ENCODE data around the gene GPR89A.
"Not testable (repeated sequence)": the region's sequence is repeated elsewhere in the genome, so short reads cannot be mapped to it uniquely, and the experiment has no call there.

Gene GPR89A

GRCh38 chr1:145688328-145688727 is 80.5 kb downstream of the GPR89A start:
- no peak for DNase-seq

GRCh38 chr1:145688924-145689323 is 81.1 kb downstream of the GPR89A start:
- no peak for DNase-seq

GRCh38 chr1:145689922-145690321 is 82.1 kb downstream of the GPR89A start:
- DNase-seq = no peak

- DNase-seq = peak; percentile 9 to 19
These were observed 83.1 kb downstream of the GPR89A start for GRCh38 chr1:145690587-145691558.

- no peak for DNase-seq
These were observed 85.1 kb downstream of the GPR89A start for GRCh38 chr1:145692785-145693443.

GRCh38 chr1:145695821-145696629 is 88.2 kb downstream of the GPR89A start:
- no peak for DNase-seq

- no peak for DNase-seq
These were observed 88.8 kb downstream of the GPR89A start for GRCh38 chr1:145696630-145696960.

- DNase-seq = no peak
These were observed 93.6 kb downstream of the GPR89A start for GRCh38 chr1:145701306-145701862.

- no peak for DNase-seq
These were observed 94.3 kb downstream of the GPR89A start for GRCh38 chr1:145702052-145702451.

GRCh38 chr1:145702826-145703225 is 95.0 kb downstream of the GPR89A start:
- DNase-seq = no peak

GRCh38 chr1:145705622-145706021 is 97.8 kb downstream of the GPR89A start:
- DNase-seq = no peak

GRCh38 chr1:145706086-145706664 is 98.4 kb downstream of the GPR89A start:
- DNase-seq = no peak

GRCh38 chr1:145707183-145707867 is 99.5 kb downstream of the GPR89A start, which contains the start of gene PDZK1:
Gene PDZK1, minus strand, starts transcription at chr1:145707368. Its CDS starts 19,347 bp downstream, at chr1:145688021.
- DNase-seq = no peak

GRCh38 chr1:145708063-145708462 is 100.3 kb downstream of the GPR89A start:
- DNase-seq = no peak

GRCh38 chr1:145710291-145711027 is 102.7 kb downstream of the GPR89A start:
- no peak for DNase-seq

GRCh38 chr1:145711213-145711651 is 103.4 kb downstream of the GPR89A start:
- no peak for DNase-seq

- DNase-seq = no peak
These were observed 106.8 kb downstream of the GPR89A start for GRCh38 chr1:145714524-145715111.

GRCh38 chr1:145716641-145717345 is 109.0 kb downstream of the GPR89A start:
- DNase-seq = no peak

GRCh38 chr1:145717833-145718232 is 110.0 kb downstream of the GPR89A start:
- DNase-seq = no peak

- DNase-seq = not testable (repeated sequence)
These were observed 110.7 kb downstream of the GPR89A start for GRCh38 chr1:145718465-145718864.
